NCI-H146 (cell line): ENCODE results near the gene S100P.
"Not testable (repeated sequence)": the region's sequence is repeated elsewhere in the genome, so short reads cannot be mapped to it uniquely, and the experiment has no call there.

Experiments
- DNase-seq: peaks from one replicate; lab custom pipeline; 2025; lab: John Stamatoyannopoulos, UW

S100P gene

GRCh38 chr4:6693231-6694176, at the start of gene S100P:
Gene S100P (plus strand): TSS chr4:6693878. CDS start chr4:6693933, 55 bp downstream.
- no peak for DNase-seq

GRCh38 chr4:6644792-6645530, 48.7 kb upstream of the S100P start:
- DNase-seq, result no peak

GRCh38 chr4:6647169-6647568, 46.5 kb upstream of the S100P start:
- DNase-seq, result no peak

DNA sequence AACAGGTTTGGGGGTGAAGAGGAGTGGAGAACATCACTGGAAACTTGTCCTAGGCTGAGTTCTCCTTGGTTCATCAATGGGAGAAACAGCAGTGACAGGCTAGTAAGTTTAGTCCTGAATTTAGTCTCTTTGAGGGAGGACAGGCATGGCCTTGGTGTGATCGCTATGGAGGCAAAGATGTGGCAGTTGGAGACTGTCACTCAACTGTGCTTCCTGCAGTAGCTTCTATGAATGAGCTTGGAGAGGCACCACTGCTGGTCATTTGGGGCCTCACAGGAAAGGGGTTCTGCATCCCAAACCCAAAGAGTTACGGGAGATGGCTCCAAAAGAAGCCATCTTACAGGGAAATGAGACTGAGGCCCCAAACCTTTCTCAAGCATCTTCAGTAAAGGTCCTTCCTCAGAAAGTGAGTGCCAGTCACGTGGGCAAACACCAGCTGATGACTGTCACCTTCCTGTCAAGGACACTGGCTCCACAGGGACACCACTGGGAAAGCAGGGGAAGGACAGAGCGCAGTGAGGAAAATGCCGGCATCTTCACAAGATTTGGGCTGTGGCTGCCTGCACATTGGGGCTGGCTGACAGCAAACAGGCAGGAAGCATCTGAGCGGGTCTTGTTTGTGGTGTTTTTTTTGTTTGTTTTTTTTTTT, 46.0 kb upstream of the S100P start:
- no peak for DNase-seq

DNA sequence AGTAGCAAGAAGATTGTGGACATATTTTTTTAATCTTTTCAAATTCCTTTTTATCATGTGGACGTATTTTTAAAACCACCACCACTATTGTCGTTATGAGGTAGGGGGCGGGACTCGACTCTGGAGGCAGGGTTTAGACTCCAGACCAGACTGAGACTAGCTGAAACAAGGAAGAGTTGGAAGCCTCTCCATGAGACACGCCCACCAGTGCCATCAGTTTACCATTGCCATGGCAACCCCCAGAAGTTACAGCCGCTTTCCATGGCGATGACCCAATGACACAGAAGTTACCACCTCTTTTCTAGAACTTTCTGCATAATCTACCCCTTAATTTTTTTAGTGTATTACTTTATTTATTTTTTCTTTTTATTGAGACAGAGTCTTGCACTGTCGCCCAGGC, 44.5 kb upstream of the S100P start:
- DNase-seq, result no peak

DNA sequence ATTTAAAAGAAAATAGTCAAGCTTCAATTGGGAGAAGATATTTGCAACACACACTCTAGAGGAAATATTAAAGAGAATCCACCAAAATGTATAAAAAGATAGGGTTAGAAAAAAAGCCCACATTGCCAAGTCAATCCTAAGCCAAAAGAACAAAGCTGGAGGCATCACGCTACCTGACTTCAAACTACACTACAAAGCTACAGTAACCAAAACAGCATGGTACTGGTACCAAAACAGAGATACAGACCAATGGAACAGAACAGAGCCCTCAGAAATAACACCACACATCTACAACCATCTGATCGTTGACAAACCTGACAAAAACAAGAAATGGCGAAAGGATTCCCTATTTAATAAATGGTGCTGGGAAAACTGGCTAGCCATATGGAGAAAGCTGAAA, 39.5 kb upstream of the S100P start:
- not testable (repeated sequence) for DNase-seq

GRCh38 chr4:6655291-6655690, 38.4 kb upstream of the S100P start:
- not testable (repeated sequence) for DNase-seq

DNA sequence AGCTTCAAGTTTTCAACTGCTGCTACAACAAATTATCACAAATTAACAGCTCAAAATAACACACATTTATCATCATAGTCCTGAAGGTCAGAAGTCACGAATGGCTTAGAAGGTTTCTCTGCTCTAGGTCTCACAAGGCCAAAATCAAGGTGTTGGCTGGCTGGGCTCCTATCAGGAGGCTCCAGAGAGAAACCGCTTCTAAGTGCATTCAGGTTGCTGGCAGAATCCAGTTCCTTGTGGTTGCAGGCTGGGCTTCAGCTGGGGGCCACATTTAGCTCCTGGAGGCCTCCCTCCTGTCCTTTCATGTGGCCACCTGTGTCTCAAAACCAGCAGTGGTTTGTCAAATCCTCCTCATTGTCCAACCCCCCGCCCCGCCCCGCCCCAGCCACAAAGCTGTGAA, 37.8 kb upstream of the S100P start:
- DNase-seq, result no peak

- no peak for DNase-seq
Observed at GRCh38 chr4:6657242-6658208, 36.2 kb upstream of the S100P start.

- no peak for DNase-seq
Observed at GRCh38 chr4:6658209-6658595, 35.5 kb upstream of the S100P start.

DNA sequence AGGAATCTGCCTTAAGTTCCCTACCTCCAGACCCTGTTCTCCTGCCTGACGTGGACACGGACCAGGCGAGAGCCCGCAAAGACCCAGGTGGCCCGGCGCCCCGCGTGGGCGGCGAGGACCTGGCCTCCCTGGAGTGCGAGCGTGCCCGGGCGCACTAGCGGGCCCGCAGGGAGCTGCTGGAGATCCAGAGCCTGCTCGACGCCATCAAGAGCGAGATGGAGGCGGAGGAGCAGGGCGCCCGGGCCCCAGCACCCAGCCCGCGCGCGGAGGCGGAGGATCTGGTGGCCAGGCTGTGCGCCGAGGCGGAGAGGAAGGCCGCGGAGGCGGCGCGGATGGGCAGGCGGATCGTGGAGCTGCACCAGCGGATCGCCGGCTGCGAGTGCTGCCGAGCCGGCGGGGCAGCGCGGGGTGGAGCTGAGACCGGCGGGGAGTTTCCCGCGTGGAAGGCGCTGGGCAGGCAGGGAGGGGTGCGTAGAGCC, 35.0 kb upstream of the S100P start:
- DNase-seq, result no peak

DNA sequence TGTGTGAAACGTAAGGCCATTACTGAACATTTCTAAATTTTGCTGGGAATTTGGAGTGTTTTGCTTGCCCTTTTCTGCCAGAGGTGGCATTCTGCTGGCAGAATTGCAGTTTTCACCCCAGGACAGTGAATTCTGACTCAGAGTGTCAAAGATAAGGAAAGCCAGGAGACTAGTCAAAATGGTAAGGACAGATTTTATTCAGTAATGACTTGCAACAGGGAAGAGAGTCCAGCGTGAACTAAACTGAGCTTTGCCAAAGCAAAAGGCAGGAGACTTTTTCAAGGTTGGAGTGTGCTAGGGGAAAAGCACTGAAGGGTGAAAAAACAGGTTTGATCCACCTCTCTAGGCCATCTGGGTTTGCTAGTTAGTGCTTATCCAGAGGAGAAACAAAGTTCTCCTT, 33.8 kb upstream of the S100P start:
- DNase-seq, result no peak

- DNase-seq, result no peak
Observed at GRCh38 chr4:6660430-6660829, 33.2 kb upstream of the S100P start.

DNA sequence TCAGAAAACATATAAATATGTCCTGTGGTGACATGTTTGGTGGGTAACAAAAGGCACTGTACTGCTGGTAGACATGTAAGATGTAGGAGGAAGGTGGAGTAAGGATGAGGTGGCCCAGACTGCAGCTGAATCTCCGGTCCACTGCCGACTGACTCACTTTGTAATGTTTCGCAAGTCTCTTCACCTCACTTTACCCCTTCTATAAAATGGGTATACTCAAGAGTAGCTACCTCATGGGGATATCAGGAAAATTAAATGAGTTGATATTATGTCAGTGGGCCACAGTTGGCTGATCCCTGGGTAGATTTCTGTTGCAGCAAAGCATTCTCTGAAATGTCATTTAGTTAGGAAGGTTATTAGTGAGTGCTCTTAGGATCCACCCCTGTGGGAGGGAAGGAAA, 31.1 kb upstream of the S100P start:
- DNase-seq, result no peak

DNA sequence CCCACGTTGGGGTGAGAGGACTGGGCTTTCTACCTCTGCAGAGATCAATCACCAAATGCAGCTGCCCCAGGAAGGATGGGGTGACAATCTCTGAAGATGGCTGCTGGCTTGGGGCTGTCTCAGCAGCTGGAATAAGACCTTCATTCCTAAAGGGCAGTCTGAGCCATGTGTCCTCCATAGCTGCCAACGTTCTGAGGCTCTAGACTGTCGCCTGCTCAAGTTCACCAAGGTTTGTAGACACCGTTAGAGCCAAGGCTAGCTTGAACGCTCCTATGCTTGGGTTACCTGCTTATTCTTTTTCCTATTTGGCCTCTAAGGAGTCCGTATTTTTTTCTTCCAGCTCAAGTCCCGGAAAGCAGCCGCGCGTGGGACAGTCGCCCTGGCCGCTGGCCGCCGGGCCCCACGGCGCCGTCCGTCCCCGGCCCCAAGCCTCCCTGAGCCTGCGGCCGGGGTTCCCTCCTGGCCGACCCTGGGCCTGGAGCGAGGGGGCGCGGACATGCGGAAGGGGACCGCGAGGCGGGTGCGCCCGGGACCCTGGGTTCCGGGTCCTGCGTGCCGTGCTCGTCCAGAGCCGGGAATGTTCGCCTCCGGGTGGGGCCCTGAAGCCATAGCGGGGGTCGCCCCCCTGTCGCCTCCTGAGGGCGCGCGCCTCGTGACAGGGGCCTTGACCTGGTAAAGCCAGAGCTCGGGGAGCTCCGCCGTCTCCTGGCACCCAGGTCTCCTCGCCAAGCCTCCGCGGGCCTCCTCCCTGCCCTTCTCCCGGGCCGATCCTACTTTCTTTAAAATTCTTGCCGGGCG, 29.9 kb upstream of the S100P start:
- DNase-seq, result no peak

DNA sequence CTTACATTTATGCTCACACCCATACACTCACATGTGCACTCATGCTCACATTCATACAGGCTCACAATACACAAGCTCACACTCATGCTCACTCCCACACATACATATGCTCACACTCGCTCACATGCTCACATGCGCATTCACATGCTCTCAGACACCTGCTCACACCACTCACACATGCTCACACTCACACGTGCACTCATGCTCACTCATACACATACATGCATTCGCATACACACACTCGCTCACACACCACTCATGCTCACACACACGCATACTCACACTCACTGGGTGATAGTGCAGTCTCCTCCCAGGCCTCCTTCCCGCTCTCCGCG, 28.4 kb upstream of the S100P start:
- DNase-seq, result no peak

- peak; percentile 25 for DNase-seq
Observed at GRCh38 chr4:6668391-6668790, 25.3 kb upstream of the S100P start.

DNA sequence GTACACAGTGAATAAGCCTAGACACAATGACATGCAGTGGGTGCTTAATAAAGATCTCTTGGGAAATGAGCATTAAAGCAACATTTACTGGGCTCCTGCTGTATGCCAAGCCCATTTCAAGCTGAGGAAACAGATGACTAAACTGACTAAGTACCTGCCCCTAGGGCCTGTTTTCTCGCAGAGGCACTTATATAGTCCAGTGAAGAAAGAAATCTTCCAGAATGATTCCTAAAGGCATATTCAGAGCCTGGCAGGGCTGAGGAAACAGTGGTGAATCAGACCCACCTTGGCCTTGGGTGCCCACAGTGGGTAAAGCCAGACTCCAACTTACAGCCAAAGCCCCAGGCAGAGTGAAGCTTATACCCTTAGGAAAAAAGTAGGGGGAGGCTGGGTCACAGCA, 22.0 kb upstream of the S100P start:
- DNase-seq, result no peak

GRCh38 chr4:6672131-6672530, 21.5 kb upstream of the S100P start:
- no peak for DNase-seq

GRCh38 chr4:6672541-6673190, 21.0 kb upstream of the S100P start:
- not testable (repeated sequence) for DNase-seq
